Endothelial cell of umbilical vein (primary cell): ENCODE measurements around the gene XYLT1.

Experiments used
- CTCF ChIP-seq, 2 donors: IDR thresholded peaks; 1 replicate in 1 of 2; 2 replicates in 1 of 2; pipeline ENCODE4 v1.5.1; 2011; ENCODE audit warnings: low read length in 2 of 2, mild to moderate bottlenecking in 2 of 2, moderate library complexity in 2 of 2, control low read depth in 1 of 2, inconsistent platforms in 1 of 2, low read depth in 1 of 2; ENCODE audit not compliant: insufficient read depth in 1 of 2; ENCODE audit errors: extremely low read depth in 1 of 2
- EZH2 ChIP-seq: IDR thresholded peaks from 2 replicates; pipeline ENCODE4 v1.6.1; 2012; ENCODE audit warnings: borderline replicate concordance, low read depth, mild to moderate bottlenecking, moderate library complexity, low read length, inconsistent platforms; ENCODE audit not compliant: severe bottlenecking
- MAX ChIP-seq: IDR thresholded peaks from 2 replicates; pipeline ENCODE4 v1.6.1; 2011; ENCODE audit not compliant: insufficient read depth, insufficient read length
- POLR2A ChIP-seq: IDR thresholded peaks from 2 replicates; pipeline ENCODE4 v1.6.1; 2012; ENCODE audit warnings: low read depth, mild to moderate bottlenecking, control low read depth, low read length

GRCh38 chr16:17309510-17309909 lies 161.2 kb downstream of the XYLT1 start:
- TF ChIP-seq EZH2 (no peak), POLR2A (no peak), CTCF (IDR thresholded peaks at IDR 0.05; ENCODE audit: extremely low read depth in 1 of 2, insufficient read depth in 1 of 2, low read depth in 1 of 2, low read length in 2 of 2) (no peak), MAX (no peak)
